ENCODE measurements around the gene PDCD4. TPM values are rescaled to one million over a fixed set of nuclear protein-coding genes. Genes with fewer than 3 reads are reported as not detected.

The PDCD4 gene
- total and polyA plus RNA-seq, 10 of the 15 experiments (the other 5 are each of a cell fraction or from before 2014, with no cell fraction given), result 101 to 372 (median 171) TPM

Other genes with a start within 250 kb of the PDCD4 start
- 0.05 and 0.17 TPM in 2 replicates for gene RBM20, start 227.6 kb upstream of the PDCD4 start, total RNA-seq (2014; rRNA removed)
- gene RBM20, start 227.6 kb upstream of the PDCD4 start, total RNA-seq (2014; rRNA removed; fragmentation: Illumina TruSeq; extraction: Trizol), result 0.13 and 0.28 TPM in 2 replicates
- gene RBM20, start 227.6 kb upstream of the PDCD4 start, total RNA-seq (2021), result 0.13 and 0.26 TPM in 2 replicates
- gene RBM20, start 227.6 kb upstream of the PDCD4 start, polyA plus RNA-seq (2011; rRNA removed), result 0.09 and 0.16 TPM in 2 replicates
- 0.22 and 0.24 TPM in 2 replicates for gene RBM20, start 227.6 kb upstream of the PDCD4 start, polyA plus RNA-seq (2014; fragmentation: Illumina TruSeq; extraction: Trizol)
- gene RBM20, start 227.6 kb upstream of the PDCD4 start, polyA plus RNA-seq (2014; fragmentation: Nextera tagmentation; extraction: Ambion mirVana), result under 1 TPM; 0.04 to 0.05 TPM
- gene RBM20, start 227.6 kb upstream of the PDCD4 start, polyA plus RNA-seq (2014; rRNA removed), result 0.09 and 0.20 TPM in 2 replicates
- gene RBM20, start 227.6 kb upstream of the PDCD4 start, polyA plus RNA-seq (2016; fragmentation: Nextera tagmentation; extraction: Ambion mirVana), result under 1 TPM; 0.05 to 0.12 TPM
- 13.8 and 19.2 TPM in 2 replicates for gene BBIP1, start 47.3 kb downstream of the PDCD4 start, total RNA-seq (2014; rRNA removed)
- 25.1 and 26.1 TPM in 2 replicates for gene BBIP1, start 47.3 kb downstream of the PDCD4 start, total RNA-seq (2014; rRNA removed; fragmentation: Illumina TruSeq; extraction: Trizol)
- gene BBIP1, start 47.3 kb downstream of the PDCD4 start, total RNA-seq (2021), result 16.4 and 19.1 TPM in 2 replicates
- gene BBIP1, start 47.3 kb downstream of the PDCD4 start, polyA plus RNA-seq (2011; rRNA removed), result 34.3 and 67.2 TPM in 2 replicates
- gene BBIP1, start 47.3 kb downstream of the PDCD4 start, polyA plus RNA-seq (2014; fragmentation: Illumina TruSeq; extraction: Trizol), result 31.9 and 32.6 TPM in 2 replicates
- 10 to 100 TPM; 34.7 to 40.8 TPM for gene BBIP1, start 47.3 kb downstream of the PDCD4 start, polyA plus RNA-seq (2014; fragmentation: Nextera tagmentation; extraction: Ambion mirVana)
- gene BBIP1, start 47.3 kb downstream of the PDCD4 start, polyA plus RNA-seq (2014; rRNA removed), result 12.6 and 24.5 TPM in 2 replicates
- gene BBIP1, start 47.3 kb downstream of the PDCD4 start, polyA plus RNA-seq (2016; fragmentation: Nextera tagmentation; extraction: Ambion mirVana), result 10 to 100 TPM; 30.7 to 33.8 TPM
- gene SHOC2, start 47.7 kb downstream of the PDCD4 start, total RNA-seq (2014; rRNA removed), result 42.6 and 45.6 TPM in 2 replicates
- gene SHOC2, start 47.7 kb downstream of the PDCD4 start, total RNA-seq (2014; rRNA removed; fragmentation: Illumina TruSeq; extraction: Trizol), result 42.7 and 43.9 TPM in 2 replicates
- 50.7 and 55.1 TPM in 2 replicates for gene SHOC2, start 47.7 kb downstream of the PDCD4 start, total RNA-seq (2021)
- gene SHOC2, start 47.7 kb downstream of the PDCD4 start, polyA plus RNA-seq (2011; rRNA removed), result 34.2 and 51.1 TPM in 2 replicates
- 50.5 and 60.6 TPM in 2 replicates for gene SHOC2, start 47.7 kb downstream of the PDCD4 start, polyA plus RNA-seq (2014; fragmentation: Illumina TruSeq; extraction: Trizol)
- gene SHOC2, start 47.7 kb downstream of the PDCD4 start, polyA plus RNA-seq (2014; fragmentation: Nextera tagmentation; extraction: Ambion mirVana), result 10 to 100 TPM; 30.2 to 36.2 TPM
- 20.8 and 24.8 TPM in 2 replicates for gene SHOC2, start 47.7 kb downstream of the PDCD4 start, polyA plus RNA-seq (2014; rRNA removed)
- 10 to 100 TPM; 64.9 to 65.3 TPM for gene SHOC2, start 47.7 kb downstream of the PDCD4 start, polyA plus RNA-seq (2016; fragmentation: Nextera tagmentation; extraction: Ambion mirVana)
- not detected in 2 replicates for gene ADRA2A, start 205.1 kb downstream of the PDCD4 start, total RNA-seq (2014; rRNA removed)
- gene ADRA2A, start 205.1 kb downstream of the PDCD4 start, total RNA-seq (2014; rRNA removed; fragmentation: Illumina TruSeq; extraction: Trizol), result not detected in 2 replicates
- gene ADRA2A, start 205.1 kb downstream of the PDCD4 start, total RNA-seq (2021), result 0.08 TPM in 1 of 2 replicates, not detected in the other
- not detected in 2 replicates for gene ADRA2A, start 205.1 kb downstream of the PDCD4 start, polyA plus RNA-seq (2011; rRNA removed)
- not detected in 2 replicates for gene ADRA2A, start 205.1 kb downstream of the PDCD4 start, polyA plus RNA-seq (2014; fragmentation: Illumina TruSeq; extraction: Trizol)
- gene ADRA2A, start 205.1 kb downstream of the PDCD4 start, polyA plus RNA-seq (2014; fragmentation: Nextera tagmentation; extraction: Ambion mirVana), result not detected
- not detected in 2 replicates for gene ADRA2A, start 205.1 kb downstream of the PDCD4 start, polyA plus RNA-seq (2014; rRNA removed)
- not detected for gene ADRA2A, start 205.1 kb downstream of the PDCD4 start, polyA plus RNA-seq (2016; fragmentation: Nextera tagmentation; extraction: Ambion mirVana)

Measured in GM12878 (cell line).